PC-3 (cell line): ENCODE measurements around the gene ZFAND4. TPM values are rescaled to one million over a fixed set of nuclear protein-coding genes. Genes with fewer than 3 reads are reported as not detected.

Source experiments
- ATAC-seq: fragments of 200-7000 bp; cut with Tn5 transposase; 2 replicates; pipeline ENCODE4 v1.9.1; 2020; ENCODE audit warnings: mild to moderate bottlenecking, moderate library complexity
- BruUV-seq: library from RNA; stranded (reverse); fragments of 400-500 nt; replicated peaks from 2 replicates; lab custom pipeline; 2021; lab: Mats Ljungman, UMichigan
- CTCF ChIA-PET: fragments of 300-600 bp; sonication (Branson Sonifier 250); formaldehyde crosslinking; loops from one replicate; lab custom pipeline; 2022; ENCODE audit warnings: antibody characterized with exemption; lab: Charles Lee
- POLR2A ChIA-PET: fragments of 300-600 bp; sonication (Branson Sonifier 250); formaldehyde crosslinking; loops from one replicate; lab custom pipeline; 2022; ENCODE audit warnings: antibody characterized with exemption; ENCODE audit not compliant: unreplicated experiment; lab: Charles Lee
- DNase-seq: peaks from one replicate; pipeline ENCODE4 v3.0.0-alpha.2; 2015
- H2AFZ ChIP-seq: fragments of 300-600 bp; sonication (generic); 2 replicates; pipeline ENCODE4 v1.6.0; 2016; ENCODE audit warnings: antibody characterized with exemption, low read length
- H3F3A ChIP-seq: fragments of 300-600 bp; sonication (generic); one replicate; pipeline ENCODE4 v1.6.0; 2017; ENCODE audit warnings: antibody characterized with exemption, low read length, control low read depth, mild to moderate bottlenecking; ENCODE audit not compliant: unreplicated experiment
- H3K27ac ChIP-seq: fragments of 300-600 bp; sonication (generic); 2 replicates; pipeline ENCODE4 v1.5.1; 2016; ENCODE audit warnings: mild to moderate bottlenecking, low read length
- H3K27me3 ChIP-seq: fragments of 300-600 bp; sonication (generic); 2 replicates; pipeline ENCODE4 v1.6.1; 2016; ENCODE audit warnings: low read length, mixed read lengths
- H3K36me3 ChIP-seq: fragments of 300-600 bp; sonication (generic); 2 replicates; pipeline ENCODE4 v1.6.1; 2016; ENCODE audit warnings: low read depth, mixed run types, low read length, mixed read lengths
- H3K4me1 ChIP-seq: fragments of 300-600 bp; sonication (generic); 2 replicates; pipeline ENCODE4 v1.5.1; 2016; ENCODE audit warnings: low read length; ENCODE audit not compliant: insufficient read depth
- H3K4me2 ChIP-seq: fragments of 300-600 bp; sonication (generic); 2 replicates; pipeline ENCODE4 v1.6.0; 2016; ENCODE audit warnings: low read length
- H3K4me3 ChIP-seq: fragments of 300-600 bp; sonication (generic); 2 replicates; pipeline ENCODE4 v1.5.1; 2016; ENCODE audit warnings: mild to moderate bottlenecking, low read length, mixed read lengths
- H3K79me2 ChIP-seq: fragments of 300-600 bp; sonication (generic); 2 replicates; pipeline ENCODE4 v1.6.1; 2017; ENCODE audit warnings: low read length, mixed read lengths
- H3K9ac ChIP-seq: fragments of 300-600 bp; sonication (generic); 2 replicates; pipeline ENCODE4 v1.6.0; 2016; ENCODE audit warnings: mild to moderate bottlenecking, low read length
- H3K9me2 ChIP-seq: fragments of 300-600 bp; sonication (generic); replicated peaks from 2 replicates; pipeline ENCODE4 v1.6.1; 2016; ENCODE audit warnings: mixed run types, low read length, mixed read lengths
- H3K9me3 ChIP-seq: fragments of 300-600 bp; sonication (generic); 2 replicates; pipeline ENCODE4 v1.6.1; 2016; ENCODE audit warnings: low read length, mixed read lengths
- H4K20me1 ChIP-seq: fragments of 300-600 bp; sonication (generic); 2 replicates; pipeline ENCODE4 v1.6.1; 2016; ENCODE audit warnings: low read length, mixed read lengths
- EZH2 ChIP-seq: fragments of 300-600 bp; sonication (generic); IDR thresholded peaks from one replicate; pipeline ENCODE4 v1.6.1; 2017; ENCODE audit warnings: antibody characterized with exemption, mild to moderate bottlenecking, low read length; ENCODE audit not compliant: unreplicated experiment
- EZH2phosphoT487 ChIP-seq: fragments of 300-600 bp; sonication (generic); IDR thresholded peaks from 2 replicates; pipeline ENCODE4 v1.6.1; 2018; ENCODE audit warnings: mild to moderate bottlenecking, antibody characterized with exemption, low read length, borderline replicate concordance
- intact Hi-C: fragments of 100-400 bp; cut with micrococcal nuclease; formaldehyde crosslinking; loops from 2 replicates; pipeline ENCODE4 v1.9.0; 2023
- total RNA-seq: library from RNA; depleted of rRNA; stranded (reverse); fragments of >200 nt; gene quantifications from 2 replicates; pipeline ENCODE4 v1.2.3, GENCODE V29; 2014; rRNA removed
- TF ChIP-seq, protein P1 (sequence below): fragments of 300-600 bp; sonication (generic); conservative IDR thresholded peaks from 2 replicates; pipeline ENCODE4 v1.5.1; 2017; ENCODE audit warnings: antibody characterized with exemption, low read depth, mild to moderate bottlenecking, low read length

The ZFAND4 gene
- total RNA-seq, 1 experiment from 2014 or later: 8.7 TPM

DNA sequence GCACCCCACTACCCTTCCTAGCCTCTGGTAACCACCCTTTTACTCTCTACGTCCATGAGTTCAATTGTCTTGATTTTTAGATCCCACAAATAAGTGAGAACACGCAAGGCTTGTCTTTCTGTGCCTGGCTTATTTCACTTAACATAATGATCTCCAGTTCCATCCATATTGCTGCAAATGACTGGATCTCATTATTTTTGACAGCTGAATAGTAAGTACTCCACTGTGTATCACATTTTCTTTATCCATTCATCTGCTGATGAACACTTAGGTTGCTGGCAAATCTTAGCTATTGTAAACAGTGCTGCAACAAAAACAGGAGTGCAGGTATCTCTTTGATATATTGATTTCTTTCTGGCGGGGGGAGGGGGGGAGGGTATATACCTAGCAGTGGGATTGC, 106.2 kb downstream of the ZFAND4 start:
- intact Hi-C loops: no loop called here

More for the DNA sequence above, 106.2 kb downstream of the ZFAND4 start:
- Histone ChIP-seq H3K79me2 (no peaks in the 10 kb centered on the region), H3K9me3 (no peaks in the 10 kb centered on the region), H3K9ac (no peak overlapping the region), H3K4me3 (no peak overlapping the region), H3F3A (no peaks in the 10 kb centered on the region), H3K27ac (no peak overlapping the region), H3K27me3 (no peaks in the 10 kb centered on the region), H4K20me1 (no peaks in the 10 kb centered on the region), H3K36me3 (no peaks in the 10 kb centered on the region), H3K9me2 (no peaks in the 10 kb centered on the region), H3K4me1 (no peaks in the 10 kb centered on the region), H3K4me2 (no peak overlapping the region), H2AFZ (no peak overlapping the region)
- no TSS peak for BruUV-seq
- no peak for DNase-seq
- CTCF ChIA-PET: no interaction called here
- TF ChIP-seq, protein P1, sequence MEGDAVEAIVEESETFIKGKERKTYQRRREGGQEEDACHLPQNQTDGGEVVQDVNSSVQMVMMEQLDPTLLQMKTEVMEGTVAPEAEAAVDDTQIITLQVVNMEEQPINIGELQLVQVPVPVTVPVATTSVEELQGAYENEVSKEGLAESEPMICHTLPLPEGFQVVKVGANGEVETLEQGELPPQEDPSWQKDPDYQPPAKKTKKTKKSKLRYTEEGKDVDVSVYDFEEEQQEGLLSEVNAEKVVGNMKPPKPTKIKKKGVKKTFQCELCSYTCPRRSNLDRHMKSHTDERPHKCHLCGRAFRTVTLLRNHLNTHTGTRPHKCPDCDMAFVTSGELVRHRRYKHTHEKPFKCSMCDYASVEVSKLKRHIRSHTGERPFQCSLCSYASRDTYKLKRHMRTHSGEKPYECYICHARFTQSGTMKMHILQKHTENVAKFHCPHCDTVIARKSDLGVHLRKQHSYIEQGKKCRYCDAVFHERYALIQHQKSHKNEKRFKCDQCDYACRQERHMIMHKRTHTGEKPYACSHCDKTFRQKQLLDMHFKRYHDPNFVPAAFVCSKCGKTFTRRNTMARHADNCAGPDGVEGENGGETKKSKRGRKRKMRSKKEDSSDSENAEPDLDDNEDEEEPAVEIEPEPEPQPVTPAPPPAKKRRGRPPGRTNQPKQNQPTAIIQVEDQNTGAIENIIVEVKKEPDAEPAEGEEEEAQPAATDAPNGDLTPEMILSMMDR: no peak
- TF ChIP-seq EZH2phosphoT487 (no peak), EZH2 (no peak)
- POLR2A ChIA-PET: no interaction called here
- no peak for ATAC-seq

Other genes with a start within 250 kb of the ZFAND4 start
- gene WASHC2C, start 54.5 kb upstream of the ZFAND4 start, total RNA-seq: 16.1 and 17.3 TPM in 2 replicates
- gene AGAP4, start 174.7 kb upstream of the ZFAND4 start, total RNA-seq: 6.3 and 11.4 TPM in 2 replicates